Measurements from ENCODE around the gene PDE4B. TPM values are rescaled to one million over a fixed set of nuclear protein-coding genes. Genes with fewer than 3 reads are reported as not detected.

PDE4B gene
- total and polyA plus RNA-seq, 9 donors: 1.7 to 8.2 (median 5.1) TPM

GRCh38 chr1:66359815-66360214 lies 567.1 kb downstream of the PDE4B start:
- Histone ChIP-seq H3K9me3 (no peaks in the 10 kb centered on the region), H3K36me3 (no peaks in the 10 kb centered on the region), H3K27ac (no peak overlapping the region), H3K27me3 (no peaks in the 10 kb centered on the region), H3K4me1 (ENCODE audit: insufficient read depth) (peaks cover 2% of the 10 kb centered on the region), H3K4me3 (no peak overlapping the region)
- DNase-seq: no peak
- TF ChIP-seq POLR2A (IDR thresholded peaks at IDR 0.05): no peak
- TF ChIP-seq EP300 (IDR thresholded peaks at IDR 0.05): no peak
- intact Hi-C loops (cut with DNase I): no loop called here

- H3K4me3 ChIP-seq: no peak overlapping the region
- no peaks in the 10 kb centered on the region for H3K27me3 ChIP-seq
- H3K4me1 ChIP-seq (ENCODE audit: insufficient read depth): peaks cover 2% of the 10 kb centered on the region
- no peak for TF ChIP-seq EP300 (IDR thresholded peaks at IDR 0.05)
- no peak for TF ChIP-seq CTCF (IDR thresholded peaks at IDR 0.05)
- no peak for TF ChIP-seq POLR2A (IDR thresholded peaks at IDR 0.05)
- H3K36me3 ChIP-seq: no peaks in the 10 kb centered on the region
- intact Hi-C loops (cut with DNase I): no loop called here
- 44 to 51% (median 49%) methylated on average over 3 of the region's 3 CpGs for WGBS, 3 donors
- no peak overlapping the region for H3K27ac ChIP-seq
- no peak for DNase-seq
- no peaks in the 10 kb centered on the region for H3K9me3 ChIP-seq
Measured at GRCh38 chr1:66360285-66360724, 567.6 kb downstream of the PDE4B start.

- intact Hi-C loops (cut with DNase I): no loop called here
- Histone ChIP-seq H3K9me3 (no peaks in the 10 kb centered on the region), H3K27ac (no peak overlapping the region), H3K27me3 (no peaks in the 10 kb centered on the region), H3K4me3 (no peak overlapping the region), H3K36me3 (no peaks in the 10 kb centered on the region), H3K4me1 (ENCODE audit: insufficient read depth) (peaks cover 2% of the 10 kb centered on the region)
- 75 to 85% (median 79%) methylated on average over 2 of the region's 2 CpGs for WGBS, 3 donors
- TF ChIP-seq EP300 (IDR thresholded peaks at IDR 0.05) (no peak), CTCF (IDR thresholded peaks at IDR 0.05) (no peak), POLR2A (IDR thresholded peaks at IDR 0.05) (no peak)
- no peak for DNase-seq
Measured at GRCh38 chr1:66364578-66365391, 572.1 kb downstream of the PDE4B start.

GRCh38 chr1:66365635-66366034 lies 572.9 kb downstream of the PDE4B start:
- H3K4me1 ChIP-seq (ENCODE audit: insufficient read depth): no peaks in the 10 kb centered on the region
- no peaks in the 10 kb centered on the region for H3K36me3 ChIP-seq
- H3K27ac ChIP-seq: no peak overlapping the region
- H3K27me3 ChIP-seq: no peaks in the 10 kb centered on the region
- no peak for TF ChIP-seq CTCF (IDR thresholded peaks at IDR 0.05)
- TF ChIP-seq POLR2A (IDR thresholded peaks at IDR 0.05): no peak
- no peak for TF ChIP-seq EP300 (IDR thresholded peaks at IDR 0.05)
- no peak for DNase-seq
- WGBS, 3 donors: 83 to 93% (median 86%) methylated on average over 3 of the region's 3 CpGs
- no peaks in the 10 kb centered on the region for H3K9me3 ChIP-seq
- no peak overlapping the region for H3K4me3 ChIP-seq
- intact Hi-C loops (cut with DNase I): no loop called here

- Histone ChIP-seq H3K9me3 (no peaks in the 10 kb centered on the region), H3K27me3 (no peaks in the 10 kb centered on the region), H3K4me1 (ENCODE audit: insufficient read depth) (no peaks in the 10 kb centered on the region), H3K4me3 (no peak overlapping the region), H3K36me3 (no peaks in the 10 kb centered on the region), H3K27ac (no peak overlapping the region)
- intact Hi-C loops (cut with DNase I): no loop called here
- TF ChIP-seq EP300 (IDR thresholded peaks at IDR 0.05): no peak
- TF ChIP-seq CTCF (IDR thresholded peaks at IDR 0.05): no peak
- TF ChIP-seq POLR2A (IDR thresholded peaks at IDR 0.05): no peak
- no peak for DNase-seq
Measured at GRCh38 chr1:66366634-66367033, 573.9 kb downstream of the PDE4B start.
